Adrenal gland (tissue), 12 donors: ENCODE results near the gene MIER2. TPM values are rescaled to one million over a fixed set of nuclear protein-coding genes. Genes with fewer than 3 reads are reported as not detected.
A peak's percentile ranks its signal among the peaks of the same experiment; 100 is the strongest.
"Not testable (repeated sequence)": the region's sequence is repeated elsewhere in the genome, so short reads cannot be mapped to it uniquely, and the experiment has no call there.

ENCODE experiments used
- DNase-seq, 7 donors: peaks; one replicate each; pipeline ENCODE4 v3.0.0-alpha.2; 2019 to 2020
- H3K27ac ChIP-seq, 5 donors: fragments of 200-600 bp; sonication (generic) in 4 of 5; 1 replicate in 3 of 5; 2 replicates in 2 of 5; pipeline versions ENCODE4 v1.5.1 to v1.8.0; 2016 to 2020; ENCODE audit warnings: mild to moderate bottlenecking in 1 of 5
- H3K27me3 ChIP-seq: fragments of 200-600 bp; 2 replicates; pipeline ENCODE4 v1.8.0; 2021
- H3K36me3 ChIP-seq, 2 donors: fragments of 200-600 bp; replicated peaks in 1 of 2; 1 replicate in 1 of 2; 2 replicates in 1 of 2; pipeline versions ENCODE4 v1.5.1 to v1.8.0; 2018 to 2022
- H3K4me1 ChIP-seq, 2 donors: fragments of 200-600 bp; replicated peaks in 1 of 2; 1 replicate in 1 of 2; 2 replicates in 1 of 2; pipeline versions ENCODE4 v1.5.1 to v1.8.0; 2018 to 2021
- H3K4me3 ChIP-seq, 4 donors: fragments of 200-600 bp; sonication (generic) in 3 of 4; one replicate each; pipeline ENCODE4 v1.5.1; 2016 to 2018
- H3K9me3 ChIP-seq, 3 donors: fragments of 200-600 bp; sonication (generic) in 1 of 3; replicated peaks in 1 of 3; 1 replicate in 2 of 3; 2 replicates in 1 of 3; pipeline versions ENCODE4 v1.5.1 to v1.8.0; 2016 to 2021
- CTCF ChIP-seq, 6 experiments: fragments of 450-650 bp in 4 of 6; fragments of 200-600 bp in 2 of 6; sonication (generic) in 1 of 6; IDR thresholded peaks; 1 replicate in 5 of 6; 2 replicates in 1 of 6; pipeline versions ENCODE4 v1.5.1 to v1.8.0; 2016 to 2021; ENCODE audit warnings: antibody characterized with exemption in 6 of 6, mild to moderate bottlenecking in 2 of 6, moderate library complexity in 1 of 6
- POLR2A ChIP-seq, 2 donors: fragments of 450-650 bp; IDR thresholded peaks; one replicate each; pipeline ENCODE4 v1.6.1; 2017; ENCODE audit warnings: antibody characterized with exemption in 2 of 2, mild to moderate bottlenecking in 2 of 2, moderate library complexity in 1 of 2
- WGBS, 4 donors: extraction: QIAGEN DNeasy Blood & Tissue Kit in 2 of 4; methylation state at CpG; one replicate each; pipeline versions ENCODE4 v1.1.5 to v1.1.7; 2013 to 2017; 5-methylcytosine and 5-hydroxymethylcytosine counted together
- intact Hi-C, 2 donors: fragments of 100-400 bp; cut with DNase I; formaldehyde crosslinking; loops; one replicate each; pipeline versions ENCODE4 v1.14.1 to v1.15.0; 2022 to 2023
- polyA plus RNA-seq, 3 donors: library from polyadenylated mRNA; stranded (reverse); fragments of 200-250 nt in 2 of 3; fragments of 350-450 nt in 1 of 3; fragmentation: Illumina TruSeq in 1 of 3; extraction: RNeasy Lipid Tissue Mini Kit (QIAGEN cat#74804) in 1 of 3; gene quantifications; one replicate each; pipeline ENCODE4 v1.2.3, GENCODE V29; 2013 to 2014
- total RNA-seq, 9 donors: library from RNA; depleted of rRNA in 4 of 9; stranded (reverse); fragments of >200 nt in 4 of 9; fragments of 120-200 nt in 1 of 9; fragmentation: NEBNext Ultra II Directional in 1 of 9; extraction: Animal tissue kit (Norgen Biotek cat#: 25700) in 1 of 9; gene quantifications; one replicate each; pipeline versions ENCODE4 v1.1.0 to v1.2.4, GENCODE V29; 2013 to 2023
- donor health status: healthy with polysubstance abuse.
- donor health status: Bipolar disorder and iron deficiency.
- donor health status: DM: yes; HTN: yes; CAD: no.
- donor health status: DM: no; HTN: no; CAD: no.
- donor health status: DM: no; HTN: no; CAD: no.
- donor health status: DM: yes; HTN: yes; CAD: no.

The MIER2 gene
- total and polyA plus RNA-seq, 12 donors = 10.8 to 33.9 (median 18.2) TPM

- H3K27me3 ChIP-seq = peaks cover 7% of the 10 kb centered on the region
- intact Hi-C loops = no loop called here
- H3K9me3 ChIP-seq = no peaks in the 10 kb centered on the region
- H3K27ac ChIP-seq = no peak overlapping the region
- peak in 2 of 7 donors; percentile 6 to 35 for DNase-seq
- no peak overlapping the region for H3K4me3 ChIP-seq
- no peak for TF ChIP-seq POLR2A (IDR thresholded peaks at IDR 0.05)
- TF ChIP-seq CTCF (IDR thresholded peaks at IDR 0.05) = no peak
- H3K4me1 ChIP-seq = no peaks in the 10 kb centered on the region
- 68 to 83% (median 76%) methylated on average over 11 of the region's 11 CpGs for WGBS, 4 donors
- no peaks in the 10 kb centered on the region for H3K36me3 ChIP-seq
These were observed 18.1 kb upstream of the MIER2 start for GRCh38 chr19:362683-363082.

DNA sequence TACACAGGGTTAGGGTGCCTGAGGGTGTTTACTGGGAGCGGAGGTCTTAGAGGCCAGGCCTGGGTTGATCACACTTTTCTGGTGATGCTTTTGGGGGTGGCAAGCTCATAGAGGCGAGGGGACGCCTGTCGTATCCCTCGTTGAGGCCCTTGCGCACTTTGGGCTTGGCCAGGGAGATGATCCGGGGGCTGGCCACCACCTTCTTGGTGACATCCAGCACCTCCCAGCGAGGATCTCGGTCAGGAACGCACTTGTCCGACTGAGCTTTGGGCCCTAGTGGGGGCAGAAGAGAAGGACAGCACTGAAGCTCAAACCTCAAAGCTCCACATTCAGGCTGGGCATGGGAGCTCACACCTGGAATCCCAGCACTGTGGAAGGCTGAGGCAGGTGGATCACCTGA, 17.6 kb upstream of the MIER2 start:
- DNase-seq = peak in 2 of 7 donors; percentile 3 to 17
- intact Hi-C loops = no loop called here
- TF ChIP-seq POLR2A (IDR thresholded peaks at IDR 0.05) = no peak
- no peak for TF ChIP-seq CTCF (IDR thresholded peaks at IDR 0.05)

DNA sequence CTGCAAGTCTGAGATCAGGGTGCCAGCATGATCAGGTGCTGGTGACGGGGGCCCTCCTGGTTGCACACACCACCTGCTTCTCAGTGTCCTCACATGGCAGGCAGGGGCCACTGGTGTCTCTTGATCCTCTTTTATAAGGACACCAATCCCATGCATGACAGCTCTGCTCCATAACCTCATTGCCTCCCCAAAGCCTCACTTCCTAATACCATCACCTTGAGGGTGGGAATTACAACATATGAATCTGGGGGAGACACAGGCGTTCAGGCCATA, 15.0 kb upstream of the MIER2 start:
- Histone ChIP-seq H3K4me3 (no peak overlapping the region), H3K36me3 (no peaks in the 10 kb centered on the region), H3K4me1 (peaks cover 0 to 5% of the 10 kb centered on the region in 2 donors), H3K9me3 (no peaks in the 10 kb centered on the region), H3K27ac (no peak overlapping the region), H3K27me3 (peaks cover 7% of the 10 kb centered on the region)
- no peak for TF ChIP-seq CTCF (IDR thresholded peaks at IDR 0.05)
- TF ChIP-seq POLR2A (IDR thresholded peaks at IDR 0.05) = no peak
- DNase-seq = no peak
- intact Hi-C loops = no loop called here
- 71 to 88% (median 74%) methylated on average over 2 of the region's 2 CpGs for WGBS, 4 donors

More for the DNA sequence above, 17.6 kb upstream of the MIER2 start:
- H3K27ac ChIP-seq = no peak overlapping the region
- peaks cover 7% of the 10 kb centered on the region for H3K27me3 ChIP-seq
- no peaks in the 10 kb centered on the region for H3K4me1 ChIP-seq
- H3K4me3 ChIP-seq = no peak overlapping the region
- no peaks in the 10 kb centered on the region for H3K9me3 ChIP-seq
- H3K36me3 ChIP-seq = no peaks in the 10 kb centered on the region
- 90 to 96% (median 91%) methylated on average over 5 to 11 of the region's 11 CpGs for WGBS, 4 donors

DNA sequence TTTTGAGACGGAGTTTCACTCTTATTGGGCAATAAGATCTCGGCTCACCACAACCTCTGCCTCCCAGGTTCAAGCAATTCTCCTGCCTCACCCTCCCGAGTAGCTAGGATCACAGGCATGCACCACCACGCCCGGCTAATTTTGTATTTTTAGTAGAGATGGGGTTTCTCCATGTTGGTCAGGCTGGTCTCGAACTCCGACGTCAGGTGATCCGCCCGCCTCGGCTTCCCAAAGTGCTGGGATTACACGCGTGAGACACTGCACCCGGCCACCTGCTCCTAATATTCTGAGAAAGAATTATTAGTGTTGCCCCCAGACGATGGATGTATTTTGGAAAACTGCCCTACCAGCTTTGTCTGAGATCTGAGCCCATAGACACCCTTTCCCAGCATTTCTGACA, 10.9 kb upstream of the MIER2 start:
- H3K36me3 ChIP-seq, H3K4me3 ChIP-seq, H3K9me3 ChIP-seq, H3K4me1 ChIP-seq, intact Hi-C loops, H3K27me3 ChIP-seq, DNase-seq: not testable (repeated sequence)
- H3K27ac ChIP-seq = peak overlapping the region in 1 of 5 donors; percentile 65
- WGBS, 4 donors = 75 to 81% (median 80%) methylated on average over 15 of the region's 15 CpGs

- DNase-seq = peak; percentile 54 to 88 (median 79)
- Histone ChIP-seq H3K36me3 (no peaks in the 10 kb centered on the region), H3K9me3 (peaks cover 0 to 4% (median 0%) of the 10 kb centered on the region in 3 donors), H3K4me3 (no peak overlapping the region), H3K27me3 (peaks cover 7% of the 10 kb centered on the region), H3K27ac (peak overlapping the region in 1 of 5 donors; percentile 65), H3K4me1 (peaks cover 0 to 5% of the 10 kb centered on the region in 2 donors)
- intact Hi-C loops = no loop called here
- WGBS, 4 donors = 40 to 51% (median 47%) methylated on average over 4 of the region's 4 CpGs
- TF ChIP-seq CTCF (IDR thresholded peaks at IDR 0.05) (no peak), POLR2A (IDR thresholded peaks at IDR 0.05) (no peak)
These were observed 10.5 kb upstream of the MIER2 start for GRCh38 chr19:355134-355533.
